Activated CD8-positive, alpha-beta memory T cell treated with anti-CD3 and anti-CD28 coated beads for 48 hours (primary cell): Measurements from ENCODE around the gene STAC2.
A peak's percentile ranks its signal among the peaks of the same experiment; 100 is the strongest.

ENCODE experiments used
- DNase-seq, 3 experiments: peaks; one replicate each; pipeline ENCODE4 v3.0.0-alpha.2; 2020; ENCODE audit warnings: low read depth in 2 of 3, low spot score in 2 of 3

STAC2 gene

DNA sequence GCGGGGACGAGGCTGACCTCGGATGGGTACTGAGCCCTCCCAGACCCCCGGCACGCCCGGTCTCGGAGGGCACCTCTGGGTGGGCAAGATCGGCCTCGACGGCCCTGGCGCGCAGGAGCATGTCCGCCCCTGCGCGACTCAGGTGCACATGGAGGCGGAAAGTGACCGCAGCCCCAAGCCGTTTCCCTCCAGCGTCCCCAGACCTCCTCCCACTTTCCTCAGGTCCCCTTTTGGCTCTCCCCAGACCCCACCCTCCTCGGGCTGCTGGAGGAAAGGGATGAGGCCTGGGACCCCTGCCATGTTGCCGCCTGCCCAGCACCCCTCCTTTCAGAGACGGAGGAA, 15.7 kb downstream of the STAC2 start:
- no peak for DNase-seq

GRCh38 chr17:39209317-39210092, 16.2 kb downstream of the STAC2 start:
- DNase-seq = peak in 2 of 3 experiments; percentile 38 to 51

- DNase-seq = no peak
These were observed 16.9 kb downstream of the STAC2 start for GRCh38 chr17:39208893-39209292.

GRCh38 chr17:39208136-39208535, 17.6 kb downstream of the STAC2 start:
- no peak for DNase-seq

DNA sequence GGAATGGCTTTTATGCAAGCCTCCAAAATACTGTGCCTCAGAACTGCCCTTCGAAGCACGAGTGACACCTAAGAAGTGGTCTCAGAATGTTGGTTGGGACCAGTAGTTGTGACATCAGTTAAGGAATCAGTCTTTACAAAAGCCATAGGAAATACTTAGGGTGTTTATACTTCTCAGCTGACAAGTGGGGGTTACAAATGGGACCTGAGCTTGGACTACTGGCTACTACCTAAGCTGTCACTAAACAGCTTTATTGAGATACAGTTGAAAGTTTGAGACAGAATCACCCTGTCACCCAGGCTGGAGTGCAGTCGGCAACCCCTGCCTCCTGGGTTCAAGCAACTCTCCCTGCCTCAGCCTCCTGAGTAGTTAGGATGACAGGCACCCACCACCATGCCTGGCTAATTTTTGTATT, 20.6 kb downstream of the STAC2 start:
- no peak for DNase-seq

GRCh38 chr17:39204245-39204644, 21.5 kb downstream of the STAC2 start:
- no peak for DNase-seq

- DNase-seq = no peak
These were observed 24.7 kb downstream of the STAC2 start for GRCh38 chr17:39200957-39201510.

DNA sequence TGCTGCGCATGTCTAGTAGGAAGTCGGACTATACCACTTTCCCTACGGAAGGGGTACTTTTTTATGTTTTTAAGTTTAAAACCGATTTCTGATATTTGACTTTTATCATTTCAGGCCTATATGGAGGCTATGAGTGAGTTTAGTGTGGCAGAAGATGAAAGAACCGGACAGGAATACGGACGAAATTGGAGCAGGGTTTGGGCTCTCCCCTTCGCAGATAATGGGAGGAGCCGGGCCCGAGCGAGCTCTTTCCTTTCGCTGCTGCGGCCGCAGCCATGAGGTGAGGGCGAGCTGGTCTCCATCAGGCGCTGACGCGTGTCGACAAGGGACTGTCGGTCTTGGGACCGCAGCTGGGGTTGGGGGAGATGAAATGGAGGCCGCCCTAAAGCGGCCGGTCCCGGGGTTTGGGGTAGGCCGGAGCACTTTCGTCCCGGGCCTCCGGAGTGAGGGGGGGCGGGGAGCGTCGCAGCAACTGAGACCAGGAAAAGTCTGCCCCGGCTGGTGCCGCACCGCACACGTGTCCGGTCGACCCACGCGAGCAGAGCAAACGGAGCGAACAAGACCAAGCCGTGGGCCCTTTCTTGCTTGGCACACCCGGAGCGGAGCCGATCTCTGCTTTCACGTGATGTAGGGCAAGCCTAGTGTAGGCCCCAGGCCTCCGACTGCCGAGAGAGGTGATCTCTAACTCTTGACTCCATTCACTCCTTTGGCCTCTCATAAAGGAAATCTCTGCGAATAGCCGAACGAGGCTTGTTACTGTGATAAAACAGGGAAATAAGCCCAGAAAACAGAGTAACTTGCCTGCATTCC, 25.5 kb downstream of the STAC2 start, which contains the start of gene RPL19:
Gene RPL19, plus strand, starts transcription at position 214 of the 810 bp plus-strand sequence. Its CDS starts 62 bp downstream, at position 276.
- peak; percentile 59 to 72 (median 67) for DNase-seq

DNA sequence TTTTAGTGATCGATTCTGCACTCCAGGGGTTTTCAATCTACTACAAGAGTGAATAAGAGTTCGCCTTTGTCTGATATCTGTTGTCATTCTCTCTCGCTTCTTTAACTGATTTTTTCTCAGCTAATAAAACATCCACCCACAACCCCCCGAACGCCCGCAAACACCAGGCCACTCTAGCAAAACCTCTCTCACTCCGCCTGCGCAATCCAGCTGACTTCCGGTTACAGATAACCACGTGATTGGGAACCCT, 26.0 kb downstream of the STAC2 start:
- DNase-seq = peak in 2 of 3 experiments; percentile 64 to 68

DNA sequence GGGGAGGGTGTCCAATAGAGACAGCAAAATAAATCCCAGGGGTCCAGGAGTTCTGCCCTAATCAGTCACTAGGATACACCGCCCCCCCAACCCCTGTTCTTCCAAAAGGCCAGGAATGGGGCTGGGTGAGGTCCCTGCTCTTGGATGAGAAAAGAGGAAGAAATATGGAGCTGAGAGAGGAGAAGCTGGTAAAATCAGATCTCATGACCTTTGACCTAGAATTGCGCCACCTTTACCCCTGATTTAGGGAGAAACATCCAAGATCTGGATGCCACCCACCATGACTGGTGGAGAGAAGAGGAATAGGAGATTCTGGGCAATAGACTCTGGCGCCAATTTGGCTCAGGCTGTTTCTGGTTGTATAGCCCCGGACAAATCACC, 27.6 kb downstream of the STAC2 start:
- no peak for DNase-seq

GRCh38 chr17:39197380-39198185, 28.2 kb downstream of the STAC2 start, which contains the start of gene CACNB1:
TSS of gene CACNB1 (minus strand) at chr17:39197669. CDS start at chr17:39197495, 174 bp downstream.
- peak in 2 of 3 experiments; percentile 50 to 54 for DNase-seq

DNA sequence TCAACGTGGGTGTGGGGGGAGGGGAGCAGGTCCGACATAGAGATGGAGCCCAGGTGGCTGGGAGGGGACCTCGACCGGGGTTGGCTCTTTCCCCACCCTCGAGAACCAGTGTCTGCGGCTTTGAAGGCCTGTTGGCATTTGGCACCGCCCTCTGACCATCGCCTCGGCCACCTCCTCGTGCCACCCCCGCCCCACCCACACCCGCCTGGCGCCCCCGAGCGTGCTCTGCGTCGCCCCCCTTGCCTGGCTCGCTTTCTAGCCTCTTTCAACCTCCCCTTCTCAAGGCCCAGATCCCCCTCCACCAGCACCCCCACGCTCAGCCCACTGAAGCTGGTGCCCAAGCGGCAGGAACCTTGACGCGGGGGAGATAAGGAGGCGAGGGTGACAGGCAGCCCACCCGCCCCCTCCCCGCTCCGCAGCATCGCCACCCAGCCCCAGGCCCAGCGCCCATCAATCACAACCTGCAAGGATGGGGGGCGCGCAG, 28.9 kb downstream of the STAC2 start:
- no peak for DNase-seq

- DNase-seq = no peak
These were observed 29.4 kb downstream of the STAC2 start for GRCh38 chr17:39196241-39196807.

DNA sequence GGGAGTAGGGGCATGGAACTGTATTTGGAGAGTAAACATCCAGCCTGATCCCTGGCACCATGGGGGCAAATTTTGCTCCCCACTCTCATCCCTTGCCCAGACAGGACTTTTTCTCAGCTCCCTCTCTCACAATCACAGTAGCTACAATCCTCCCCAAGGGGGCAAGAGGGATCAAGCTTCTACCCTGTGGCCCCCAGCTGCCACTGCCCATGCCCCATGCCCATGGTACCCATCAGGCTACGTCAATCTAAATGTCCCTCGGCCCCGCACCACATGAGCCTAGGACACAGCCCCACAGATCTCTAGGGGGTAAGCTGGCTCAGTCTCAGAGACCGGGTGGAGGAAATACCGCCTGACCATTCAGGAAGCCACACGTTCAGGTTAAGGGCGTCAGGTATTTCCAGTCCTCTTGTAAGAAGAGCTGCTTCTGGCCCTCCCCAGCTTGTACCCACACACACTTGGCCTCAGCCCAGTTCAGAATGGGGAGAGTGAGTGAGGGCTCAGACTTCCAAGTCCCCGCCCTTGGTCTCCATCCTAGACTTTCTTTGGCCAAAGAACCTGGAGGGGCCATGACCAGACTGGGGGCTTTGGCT, 30.1 kb downstream of the STAC2 start:
- no peak for DNase-seq

DNA sequence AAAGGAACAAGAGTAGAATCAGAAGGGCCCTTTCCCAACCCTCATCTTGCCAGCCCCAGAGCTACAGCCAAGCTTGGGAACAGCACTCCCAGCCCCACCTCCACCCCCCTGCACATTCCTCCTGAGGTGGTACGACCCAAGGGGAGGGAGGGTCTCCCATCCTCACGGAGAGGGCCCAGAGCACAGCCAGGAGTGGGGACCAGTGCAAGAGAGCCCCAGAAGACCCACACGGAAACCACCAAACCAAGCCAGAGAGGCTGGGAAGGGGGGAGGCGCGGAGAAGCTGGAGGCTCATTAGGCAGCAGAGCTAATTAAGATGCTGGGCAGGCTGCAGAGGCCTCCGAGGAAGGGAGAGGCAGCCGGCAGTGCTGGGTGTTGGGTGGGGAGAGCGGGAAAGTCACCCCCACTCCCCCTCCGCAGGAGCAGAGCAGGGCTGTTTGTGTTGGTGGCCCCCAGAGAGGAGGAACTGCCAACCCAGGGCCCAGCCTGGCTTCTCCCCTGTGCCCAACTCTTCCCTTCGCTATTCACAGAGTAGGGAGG, 30.7 kb downstream of the STAC2 start:
- no peak for DNase-seq

GRCh38 chr17:39194089-39194984, 31.4 kb downstream of the STAC2 start:
- DNase-seq = no peak

GRCh38 chr17:39193346-39193745, 32.4 kb downstream of the STAC2 start:
- DNase-seq = no peak

DNA sequence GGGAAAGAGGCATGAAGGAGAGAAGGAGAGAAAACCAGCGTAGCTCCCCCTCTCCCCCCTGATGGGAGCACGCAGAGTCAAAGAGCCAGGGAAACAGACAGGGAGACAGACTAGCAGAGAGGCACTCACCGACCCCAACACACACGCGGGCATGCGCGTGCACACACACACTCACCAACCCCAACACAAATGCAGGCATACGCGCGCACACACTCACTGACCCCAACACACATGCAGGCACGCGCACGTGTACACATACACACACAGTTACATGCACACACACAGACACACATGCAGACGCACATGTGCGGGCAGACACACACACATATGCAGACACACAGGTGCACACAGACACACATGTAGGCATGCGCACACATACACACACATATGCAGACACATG, 32.8 kb downstream of the STAC2 start:
- no peak for DNase-seq
